ENCODE data around the gene DRAM1. TPM values are rescaled to one million over a fixed set of nuclear protein-coding genes. Genes with fewer than 3 reads are reported as not detected.
A peak's percentile ranks its signal among the peaks of the same experiment; 100 is the strongest.

Gene DRAM1
- total and polyA plus RNA-seq, 10 of the 15 experiments (the other 5 are each of a cell fraction or from before 2014, with no cell fraction given), result 22.4 to 91.5 (median 41.4) TPM

DNA sequence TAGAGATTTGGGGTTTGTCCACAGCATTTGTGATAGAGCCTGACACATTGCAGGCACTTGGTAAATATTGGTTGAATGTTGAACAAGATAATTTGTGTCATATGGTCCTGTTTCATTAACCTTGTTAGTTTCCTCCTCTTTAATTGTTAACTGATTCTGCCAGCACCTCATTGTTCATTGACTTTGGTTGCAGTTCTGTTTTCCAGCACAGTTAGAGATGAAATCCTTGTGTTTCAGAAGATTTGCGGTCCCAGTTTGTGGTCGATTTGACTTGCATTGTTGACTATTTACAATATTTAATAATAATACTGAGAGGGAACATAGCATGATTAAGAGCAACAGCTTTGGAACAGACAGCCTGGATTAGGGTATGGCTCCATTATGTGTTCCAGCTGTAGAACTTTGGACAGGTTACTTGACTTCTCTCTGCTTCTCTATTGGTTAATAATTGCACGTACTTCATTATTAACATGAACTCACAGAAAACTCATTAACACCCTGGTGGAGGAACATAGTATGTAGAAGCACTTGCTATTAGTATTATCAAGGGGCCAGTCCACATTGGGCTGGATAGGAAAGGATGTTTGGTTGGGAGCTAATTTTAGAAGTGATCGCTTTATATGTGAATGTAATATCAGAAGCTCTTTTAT is 8.7 kb downstream of the DRAM1 start (continued):
- TF ChIP-seq SRF (IDR thresholded peaks at IDR 0.05; ENCODE audit: low read depth in 2 of 2, low read length in 2 of 2), result no peak
- no peak for TF ChIP-seq HDAC6 (IDR thresholded peaks at IDR 0.05; ENCODE audit: unreplicated experiment)
- no peak for TF ChIP-seq NFIC (IDR thresholded peaks at IDR 0.05; ENCODE audit: low read depth, low read length)
- no peak for TF ChIP-seq CBFB (IDR thresholded peaks at IDR 0.05; ENCODE audit: low read depth)
- no peak for TF ChIP-seq ETV6 (conservative IDR thresholded peaks at IDR 0.05 in 1 of 2, IDR thresholded peaks at IDR 0.05 in 1 of 2; ENCODE audit: borderline replicate concordance in 1 of 2, low read depth in 1 of 2)
- no peak for TF ChIP-seq SREBF1 (IDR thresholded peaks at IDR 0.05; ENCODE audit: low read length)
- no peak for TF ChIP-seq ZNF384 (IDR thresholded peaks at IDR 0.05; ENCODE audit: borderline replicate concordance, low read depth, low read length)
- no peak for TF ChIP-seq E2F8 (IDR thresholded peaks at IDR 0.05; ENCODE audit: low read depth, partially characterized antibody)
- TF ChIP-seq MEF2B (IDR thresholded peaks at IDR 0.05; ENCODE audit: partially characterized antibody, poor library complexity, severe bottlenecking), result no peak
- no peak for TF ChIP-seq TCF7 (IDR thresholded peaks at IDR 0.05; ENCODE audit: borderline replicate concordance)
- no peak for TF ChIP-seq TAF1 (IDR thresholded peaks at IDR 0.05; ENCODE audit: borderline replicate concordance, low read depth, low read length)
- TF ChIP-seq IKZF2 (IDR thresholded peaks at IDR 0.05), result peak; percentile 81 to 86; a peak in 2 of 4 replicates
- no peak for TF ChIP-seq SUPT20H (IDR thresholded peaks at IDR 0.05; ENCODE audit: borderline replicate concordance, control insufficient read depth, low read depth, low read length)
- TF ChIP-seq, protein P1, sequence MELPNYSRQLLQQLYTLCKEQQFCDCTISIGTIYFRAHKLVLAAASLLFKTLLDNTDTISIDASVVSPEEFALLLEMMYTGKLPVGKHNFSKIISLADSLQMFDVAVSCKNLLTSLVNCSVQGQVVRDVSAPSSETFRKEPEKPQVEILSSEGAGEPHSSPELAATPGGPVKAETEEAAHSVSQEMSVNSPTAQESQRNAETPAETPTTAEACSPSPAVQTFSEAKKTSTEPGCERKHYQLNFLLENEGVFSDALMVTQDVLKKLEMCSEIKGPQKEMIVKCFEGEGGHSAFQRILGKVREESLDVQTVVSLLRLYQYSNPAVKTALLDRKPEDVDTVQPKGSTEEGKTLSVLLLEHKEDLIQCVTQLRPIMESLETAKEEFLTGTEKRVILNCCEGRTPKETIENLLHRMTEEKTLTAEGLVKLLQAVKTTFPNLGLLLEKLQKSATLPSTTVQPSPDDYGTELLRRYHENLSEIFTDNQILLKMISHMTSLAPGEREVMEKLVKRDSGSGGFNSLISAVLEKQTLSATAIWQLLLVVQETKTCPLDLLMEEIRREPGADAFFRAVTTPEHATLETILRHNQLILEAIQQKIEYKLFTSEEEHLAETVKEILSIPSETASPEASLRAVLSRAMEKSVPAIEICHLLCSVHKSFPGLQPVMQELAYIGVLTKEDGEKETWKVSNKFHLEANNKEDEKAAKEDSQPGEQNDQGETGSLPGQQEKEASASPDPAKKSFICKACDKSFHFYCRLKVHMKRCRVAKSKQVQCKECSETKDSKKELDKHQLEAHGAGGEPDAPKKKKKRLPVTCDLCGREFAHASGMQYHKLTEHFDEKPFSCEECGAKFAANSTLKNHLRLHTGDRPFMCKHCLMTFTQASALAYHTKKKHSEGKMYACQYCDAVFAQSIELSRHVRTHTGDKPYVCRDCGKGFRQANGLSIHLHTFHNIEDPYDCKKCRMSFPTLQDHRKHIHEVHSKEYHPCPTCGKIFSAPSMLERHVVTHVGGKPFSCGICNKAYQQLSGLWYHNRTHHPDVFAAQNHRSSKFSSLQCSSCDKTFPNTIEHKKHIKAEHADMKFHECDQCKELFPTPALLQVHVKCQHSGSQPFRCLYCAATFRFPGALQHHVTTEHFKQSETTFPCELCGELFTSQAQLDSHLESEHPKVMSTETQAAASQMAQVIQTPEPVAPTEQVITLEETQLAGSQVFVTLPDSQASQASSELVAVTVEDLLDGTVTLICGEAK (IDR thresholded peaks at IDR 0.05; ENCODE audit: borderline replicate concordance), result no peak
- TF ChIP-seq ZNF217 (IDR thresholded peaks at IDR 0.05), result no peak
- peak; percentile 59; the same call in 1 of the 2 replicates for TF ChIP-seq NFYB (IDR thresholded peaks at IDR 0.05; ENCODE audit: insufficient read depth, low read depth, low read length)
- TF ChIP-seq NR2F1 (conservative IDR thresholded peaks at IDR 0.05), result peak; percentile 23; the same call in 1 of the 2 replicates
- peak; percentile 38 for TF ChIP-seq ATF7 (IDR thresholded peaks at IDR 0.05; ENCODE audit: low read depth)
- TF ChIP-seq RELA (IDR thresholded peaks at IDR 0.05; ENCODE audit: borderline replicate concordance, partially characterized antibody), result no peak
- no peak for TF ChIP-seq SMAD5 (IDR thresholded peaks at IDR 0.05; ENCODE audit: low read depth)
- TF ChIP-seq STAT3 (IDR thresholded peaks at IDR 0.05; ENCODE audit: low read depth, low read length), result no peak
- TF ChIP-seq CREB1 (IDR thresholded peaks at IDR 0.05; ENCODE audit: low read depth), result no peak
- no peak for TF ChIP-seq LARP7 (IDR thresholded peaks at IDR 0.05)
- no peak for TF ChIP-seq NFYA (IDR thresholded peaks at IDR 0.05; ENCODE audit: borderline replicate concordance, low read depth, low read length)
- TF ChIP-seq ZBED1 (IDR thresholded peaks at IDR 0.05; ENCODE audit: borderline replicate concordance), result no peak
- no peak for TF ChIP-seq FOXK2 (IDR thresholded peaks at IDR 0.05)
- no peak for TF ChIP-seq BCL11A (IDR thresholded peaks at IDR 0.05; ENCODE audit: low read depth, low read length)
